ENCODE data around the gene TSKU.
A peak's percentile ranks its signal among the peaks of the same experiment; 100 is the strongest.

Gene TSKU

DNA sequence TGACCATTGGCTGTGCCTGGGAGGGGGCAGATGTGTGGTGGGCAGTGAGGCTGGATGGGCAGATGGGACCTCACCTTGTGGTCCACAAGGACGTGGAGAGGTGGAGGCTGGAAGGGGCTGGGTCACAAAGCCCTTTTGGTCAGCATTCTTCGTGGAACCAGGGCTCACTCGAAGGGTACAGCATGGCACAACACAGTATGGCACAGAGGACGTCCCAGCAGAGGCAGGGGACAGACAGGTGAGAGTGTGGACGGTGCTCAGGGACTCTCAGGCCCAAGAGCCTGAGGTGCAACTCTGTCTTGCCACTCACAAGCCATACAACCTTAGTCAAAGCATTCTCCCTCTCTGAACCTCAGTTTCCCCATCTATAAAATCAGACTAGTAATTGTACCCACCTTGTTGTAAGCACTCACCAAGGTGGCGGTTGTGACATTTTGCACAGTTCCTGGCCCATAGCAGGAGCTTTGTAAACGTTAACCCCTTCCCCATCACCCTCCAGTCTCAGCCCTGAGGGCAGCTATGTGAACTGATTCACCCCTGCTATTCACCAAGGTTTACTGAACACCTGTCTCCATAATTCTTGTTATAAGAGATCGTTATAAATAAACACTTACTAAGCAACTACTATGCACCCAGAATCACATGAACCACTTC, 11.6 kb upstream of the TSKU start:
- no peak for DNase-seq

DNA sequence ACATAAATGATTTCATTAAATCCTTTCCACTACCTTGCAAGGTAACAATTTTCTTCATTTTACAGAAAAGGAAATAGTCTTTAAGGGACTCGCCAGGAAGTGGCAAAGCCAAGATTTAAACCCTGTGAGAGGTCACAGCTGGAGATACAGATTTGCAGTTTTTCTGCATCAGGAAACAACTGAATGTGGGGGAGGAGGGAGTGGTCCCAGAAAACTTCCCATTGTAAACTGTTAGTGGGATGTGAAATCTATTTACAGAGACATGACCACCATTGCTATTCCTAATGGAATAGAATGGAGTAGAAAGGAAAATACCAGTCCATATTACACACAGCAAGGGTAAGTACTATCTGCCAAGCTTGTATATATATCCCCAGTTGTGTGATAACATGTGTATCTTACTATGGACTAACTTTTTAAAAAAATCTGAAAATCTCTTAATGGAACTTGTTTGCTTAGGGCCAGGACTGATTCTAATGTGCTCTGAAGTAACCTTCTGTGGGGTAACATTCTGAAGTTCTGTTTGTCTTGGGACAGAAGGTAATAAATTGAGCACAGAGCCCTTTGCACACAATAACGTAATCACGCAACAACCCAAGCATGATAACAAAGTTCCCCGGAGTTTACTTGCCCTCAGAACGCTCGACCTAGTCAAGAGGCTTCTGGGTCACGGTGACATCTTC, 10.9 kb upstream of the TSKU start:
- no peak for DNase-seq

DNA sequence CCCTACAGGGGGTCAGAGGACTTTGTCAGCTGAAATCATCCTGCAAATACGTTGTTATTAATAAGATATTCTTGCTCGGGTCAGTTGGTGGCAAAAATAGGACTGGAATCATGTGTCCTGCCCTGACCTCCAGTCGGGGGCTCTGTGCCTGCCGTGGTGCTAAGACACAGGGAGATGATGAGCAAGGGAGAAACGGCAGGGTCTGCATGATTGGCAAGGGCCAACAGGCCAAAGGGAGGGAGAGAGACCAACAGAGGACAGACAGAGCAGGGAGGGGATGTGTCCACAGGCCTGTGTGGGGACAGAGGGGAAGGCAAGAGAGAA, 10.4 kb upstream of the TSKU start:
- no peak for DNase-seq

DNA sequence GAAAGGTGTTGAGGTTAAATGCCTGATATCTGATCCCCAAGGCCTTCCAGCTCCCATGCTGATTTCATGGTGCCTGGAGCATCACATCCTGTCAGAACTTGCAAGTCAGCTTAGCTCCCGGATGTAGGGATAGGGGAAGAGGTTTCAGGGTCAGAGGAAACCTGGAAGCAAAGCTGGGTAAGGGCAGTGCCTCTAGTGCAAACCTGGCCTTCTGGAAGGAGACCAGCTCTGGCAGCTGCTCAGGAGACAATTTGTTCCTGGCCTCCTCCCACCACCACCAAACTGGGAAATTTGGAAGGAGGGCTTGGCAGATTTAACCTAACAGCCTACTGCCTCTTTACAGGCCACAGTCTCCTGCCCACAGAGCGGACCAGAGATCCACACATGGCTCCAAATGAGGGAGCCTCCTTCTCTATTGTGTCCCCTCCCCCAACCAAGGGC, 9.2 kb upstream of the TSKU start:
- no peak for DNase-seq

DNA sequence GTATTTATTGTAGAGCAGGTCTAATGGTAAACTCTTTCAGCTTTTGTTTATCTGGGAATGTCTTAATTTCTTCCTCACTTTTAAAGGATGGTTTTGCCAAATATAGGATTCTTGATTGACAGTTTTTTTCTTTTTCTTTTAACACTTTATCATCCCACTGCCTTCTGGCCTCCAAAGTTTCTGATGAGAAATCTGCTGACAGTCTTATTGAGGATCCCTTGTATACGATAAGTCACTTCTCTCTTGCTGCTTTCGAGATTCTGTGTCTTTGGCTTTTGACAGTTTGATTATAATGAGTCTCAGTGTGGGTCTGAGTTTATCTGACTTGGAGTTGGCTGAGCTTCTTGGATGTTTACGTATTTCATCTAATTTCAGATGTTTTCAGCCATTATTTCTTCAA, 6.7 kb upstream of the TSKU start:
- DNase-seq: no peak

DNA sequence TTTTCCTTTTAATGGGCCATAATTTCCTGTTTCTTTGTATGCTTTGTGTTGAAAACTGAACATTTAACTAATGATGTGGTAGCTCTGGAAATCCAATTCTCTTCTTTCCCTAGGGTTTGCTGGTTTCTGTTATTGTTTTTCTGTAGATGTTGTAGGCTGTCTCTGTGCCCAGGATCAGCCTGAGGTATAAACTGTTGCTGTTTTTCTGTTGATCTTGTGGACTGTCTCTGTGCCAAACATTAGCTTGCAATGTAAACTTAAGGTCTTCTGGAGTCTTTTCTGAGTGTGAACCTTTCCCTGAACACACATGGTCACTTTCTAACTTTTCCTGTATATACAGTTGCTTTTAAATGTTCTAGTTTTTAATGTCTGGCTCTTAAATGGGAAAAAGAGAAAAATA, 5.9 kb upstream of the TSKU start:
- no peak for DNase-seq

DNA sequence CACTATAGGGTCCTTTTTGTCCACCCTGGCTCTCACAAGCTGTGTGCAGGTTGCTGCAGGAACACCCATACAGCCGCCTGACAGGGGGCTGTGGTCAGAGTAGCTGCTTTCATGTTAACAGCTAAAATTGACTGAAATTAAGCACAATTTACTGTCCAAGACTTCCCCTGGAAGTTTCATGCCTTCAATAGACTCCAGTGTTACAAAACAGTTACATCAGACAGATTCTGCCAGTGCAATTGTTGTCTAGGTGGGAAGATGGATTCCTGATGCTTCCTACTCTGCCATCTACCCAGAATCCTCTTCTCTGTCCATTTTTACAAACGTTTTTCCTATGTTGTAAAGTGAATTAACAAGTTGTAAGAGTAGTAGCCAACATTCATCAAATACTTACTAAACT, 5.3 kb upstream of the TSKU start:
- DNase-seq: no peak

DNA sequence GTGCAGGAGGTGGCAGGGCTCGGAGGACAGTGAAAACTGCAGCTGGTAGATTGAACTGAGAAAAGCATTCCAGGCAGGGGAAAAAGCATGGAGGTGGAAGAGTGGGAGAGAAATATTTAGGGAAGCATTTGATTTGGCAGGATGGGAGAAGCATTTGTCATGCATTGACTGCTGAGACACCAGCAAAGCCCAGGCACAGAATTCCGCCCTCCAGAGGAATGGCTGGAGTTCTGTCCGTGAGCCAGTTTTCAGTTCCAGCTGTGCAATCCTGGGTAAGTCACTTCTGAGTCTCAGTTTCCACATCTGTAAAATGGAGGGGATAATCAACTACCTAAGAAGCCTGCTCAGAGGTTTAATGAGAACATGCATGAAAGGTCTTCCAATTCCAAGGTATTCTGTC, 4.3 kb upstream of the TSKU start:
- DNase-seq: no peak

DNA sequence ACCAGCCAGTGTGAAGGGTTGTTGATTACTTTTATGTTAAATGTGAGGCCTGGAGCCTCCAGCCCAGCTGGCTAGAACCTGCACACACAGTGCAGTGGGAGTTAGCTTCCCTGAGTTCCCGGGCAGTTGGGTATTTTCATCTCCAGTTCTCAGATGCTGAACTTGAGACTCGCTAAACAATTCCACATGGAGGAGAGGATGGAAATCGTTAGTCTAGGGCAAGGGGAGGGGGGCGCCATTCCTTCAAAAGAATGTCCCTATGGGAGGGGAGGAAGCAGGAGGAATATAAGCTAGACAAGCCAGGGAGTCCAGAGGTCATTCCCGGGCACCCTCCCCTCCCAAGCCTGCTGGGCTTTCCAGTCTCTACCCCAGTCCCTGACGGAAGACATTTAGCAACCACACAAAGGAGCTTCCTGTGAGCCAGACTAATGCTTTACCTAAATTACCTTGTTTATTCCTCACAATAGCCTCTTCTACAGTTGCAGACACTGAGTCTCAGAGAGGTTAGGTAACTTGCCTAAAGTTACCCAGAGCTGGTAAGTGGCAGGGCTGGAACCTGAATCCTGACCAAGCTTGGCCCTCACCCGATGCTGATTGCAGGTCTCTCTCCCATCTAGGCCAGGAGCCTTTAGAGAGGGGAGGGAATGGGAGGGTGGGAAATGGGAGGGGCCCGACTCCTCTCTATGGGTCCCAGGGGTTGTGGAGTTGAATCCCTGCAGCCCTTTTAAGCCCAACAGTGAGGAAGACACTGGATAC, 1.9 kb upstream of the TSKU start:
- no peak for DNase-seq

DNA sequence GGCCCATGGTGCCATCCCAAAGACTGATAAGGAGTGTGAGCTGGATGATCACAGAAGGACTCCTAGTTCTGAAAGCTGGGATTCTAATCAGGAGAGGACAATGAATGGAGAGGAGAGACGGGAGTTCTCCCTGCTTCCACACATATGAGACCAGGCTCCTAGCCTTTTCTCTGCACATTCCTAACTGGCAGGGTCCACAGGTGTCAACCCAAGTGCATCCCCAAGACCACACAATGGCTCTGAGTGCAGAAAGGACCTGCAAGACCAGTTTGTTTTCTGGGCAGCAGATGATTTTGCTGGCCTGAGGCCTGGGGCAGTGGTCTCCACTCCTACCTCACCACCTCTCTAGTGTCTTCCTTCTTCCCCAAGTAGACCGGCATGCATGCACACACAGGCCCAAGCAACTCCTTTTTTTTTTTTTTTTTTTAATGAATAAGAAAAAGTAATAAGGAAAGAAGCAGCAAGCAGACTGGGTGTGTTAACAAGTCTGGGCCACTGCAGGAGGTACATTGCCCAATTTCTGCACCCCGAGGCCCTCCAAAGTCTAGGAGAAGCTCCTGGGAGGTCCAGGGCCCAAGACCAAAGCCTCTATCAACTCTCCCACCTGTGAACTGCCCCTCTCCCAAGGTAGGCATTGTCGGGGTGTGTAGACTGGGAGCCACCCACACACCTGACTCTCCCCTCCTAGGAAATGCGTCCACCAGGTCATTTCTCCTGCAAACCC, 1.2 kb upstream of the TSKU start:
- no peak for DNase-seq

DNA sequence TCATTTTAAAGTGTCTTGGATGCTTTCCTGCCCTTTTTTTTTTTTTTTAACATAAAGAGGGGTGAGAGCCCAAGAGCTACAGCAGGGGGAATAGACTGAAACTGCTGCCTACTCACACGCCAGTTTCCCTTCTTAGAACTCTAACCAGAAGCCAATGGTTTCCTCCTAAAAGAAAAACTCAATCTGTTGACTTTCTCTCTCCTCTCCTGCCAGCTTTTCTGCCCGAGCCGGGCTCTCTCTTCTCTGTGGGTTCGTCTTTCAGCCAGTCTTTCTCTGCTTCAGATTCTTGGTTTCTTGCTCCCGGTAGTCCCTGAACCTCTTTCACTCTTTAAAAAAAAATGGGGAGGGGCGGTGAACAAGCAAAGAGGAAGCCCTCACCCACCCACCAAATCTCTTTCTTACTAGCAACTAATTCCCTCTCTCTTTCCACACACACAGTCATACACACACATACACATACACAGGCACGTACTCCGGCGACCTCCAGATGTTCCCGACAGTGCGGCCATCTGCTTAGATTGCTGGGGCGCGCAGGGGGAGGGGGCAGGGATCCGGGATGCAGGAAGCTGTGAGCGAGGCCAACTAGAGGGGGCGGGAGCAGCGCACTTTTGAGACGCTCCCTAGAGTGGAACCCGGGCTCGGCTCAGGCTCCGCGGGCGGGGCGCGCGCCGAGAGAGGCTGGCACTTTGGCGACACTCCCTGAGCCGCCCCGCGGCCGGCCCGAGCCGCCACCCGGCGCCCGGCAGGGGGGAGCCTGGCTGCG, 444 bp upstream of the TSKU start:
- no peak for DNase-seq

DNA sequence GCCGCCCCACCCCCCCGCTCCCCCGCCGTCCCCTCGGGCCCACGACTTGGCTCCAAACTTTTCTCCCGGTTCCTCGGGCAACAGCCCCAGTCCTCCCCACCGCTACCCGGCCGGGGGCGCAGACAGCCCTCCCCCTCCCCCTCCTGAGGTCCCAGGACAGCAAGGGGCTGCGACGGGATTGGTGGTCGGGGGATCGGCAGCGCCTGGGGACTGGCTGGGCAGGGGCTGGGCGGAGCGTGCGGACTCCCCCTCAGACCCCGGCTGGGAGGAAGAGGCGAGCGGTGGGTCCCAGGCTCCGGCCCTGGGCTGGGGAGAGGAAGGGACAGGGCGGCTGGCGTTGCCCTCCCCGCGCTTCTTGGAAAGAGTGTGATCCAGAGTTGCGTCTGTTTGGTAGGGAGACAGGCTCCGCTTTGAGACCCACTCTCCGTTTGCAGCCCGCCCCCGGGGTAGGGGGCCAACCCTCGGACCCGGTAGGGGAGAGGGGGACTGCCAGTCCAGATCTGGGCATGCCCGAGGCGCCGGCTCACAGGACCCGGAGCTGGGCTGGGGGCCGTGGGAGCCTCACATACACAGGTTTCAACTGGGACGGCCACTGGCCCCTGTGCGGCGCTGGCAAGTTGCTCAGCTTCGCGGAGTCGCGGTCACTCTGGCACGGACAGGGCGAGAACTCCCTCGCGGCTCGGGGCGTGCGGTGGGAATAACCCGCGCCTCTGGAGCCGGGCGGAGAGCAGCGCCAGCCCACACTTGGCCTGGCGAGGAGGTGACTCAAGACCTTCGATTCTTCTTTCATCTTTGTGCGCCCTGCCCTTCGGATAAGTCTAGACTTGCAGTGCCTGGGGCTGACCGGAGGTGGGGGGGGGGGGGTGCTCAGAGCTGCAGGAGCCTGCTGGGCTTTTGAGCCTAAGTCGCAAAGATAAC, 999 bp downstream of the TSKU start:
- no peak for DNase-seq

DNA sequence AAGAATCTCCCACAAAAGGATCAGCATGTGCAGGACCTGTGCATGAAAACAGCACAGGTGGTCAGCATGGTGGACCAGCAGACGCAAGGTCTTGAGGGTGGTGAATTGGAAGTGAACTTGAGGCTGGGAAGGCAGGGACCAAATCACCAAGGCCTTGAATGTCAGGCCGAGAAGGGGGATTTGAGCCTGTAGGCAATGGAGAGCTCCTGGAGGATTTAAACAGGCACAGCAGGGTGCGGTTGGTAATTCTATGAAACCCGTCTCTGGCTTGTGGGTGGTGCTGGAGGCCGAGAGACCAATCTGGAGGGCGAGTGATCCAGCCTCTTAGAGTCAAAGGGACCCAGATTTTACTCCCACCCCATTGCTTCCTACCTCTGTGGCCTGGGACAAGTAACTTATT, 2.4 kb downstream of the TSKU start:
- no peak for DNase-seq

DNA sequence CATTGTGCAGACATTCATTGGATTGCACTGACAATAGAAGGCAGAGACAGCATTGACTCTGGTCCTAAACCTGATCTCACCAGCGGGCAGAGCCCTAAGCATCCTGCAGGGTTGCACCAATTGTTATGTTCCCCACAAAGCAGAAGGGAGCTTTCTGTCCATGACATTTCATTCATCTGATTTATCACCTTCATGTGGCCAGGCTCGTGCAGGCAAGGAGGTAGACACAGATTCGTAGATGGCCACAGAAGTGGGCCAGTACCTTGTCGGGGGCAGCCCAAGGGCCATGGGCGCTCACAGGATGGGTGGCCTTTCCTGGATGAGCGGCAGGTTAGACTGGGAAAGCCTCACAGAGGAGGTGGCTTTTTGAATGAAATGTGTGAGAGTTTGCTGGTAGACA, 2.9 kb downstream of the TSKU start:
- DNase-seq: no peak

DNA sequence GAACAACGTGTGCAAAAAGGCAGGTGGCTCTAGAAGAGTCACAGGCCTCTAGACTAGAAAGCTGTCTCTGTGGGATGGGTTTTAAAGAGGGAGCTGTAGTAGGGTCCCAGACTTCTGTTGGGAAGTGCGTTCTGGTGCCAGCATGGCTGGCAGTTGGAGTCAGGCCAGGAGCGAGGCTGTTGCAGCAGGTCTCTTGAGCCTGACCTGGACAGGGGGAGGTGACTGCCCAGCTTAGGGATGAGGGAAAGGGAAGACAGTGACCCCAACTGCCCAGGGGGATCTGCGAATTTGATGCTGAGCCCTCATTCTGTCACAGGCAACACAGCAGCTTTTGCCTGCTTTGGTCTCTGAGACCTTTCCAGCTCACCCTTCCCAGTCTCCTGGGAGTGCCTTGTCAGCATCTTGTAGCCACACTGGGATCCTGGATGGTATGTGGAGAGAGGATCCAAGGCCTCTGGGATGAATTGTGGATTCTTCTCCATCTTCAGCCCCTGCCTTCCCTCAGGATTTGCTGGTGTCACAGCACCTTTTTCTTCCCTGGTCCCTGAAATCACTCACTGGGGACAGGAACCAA, 3.4 kb downstream of the TSKU start:
- DNase-seq: no peak

DNA sequence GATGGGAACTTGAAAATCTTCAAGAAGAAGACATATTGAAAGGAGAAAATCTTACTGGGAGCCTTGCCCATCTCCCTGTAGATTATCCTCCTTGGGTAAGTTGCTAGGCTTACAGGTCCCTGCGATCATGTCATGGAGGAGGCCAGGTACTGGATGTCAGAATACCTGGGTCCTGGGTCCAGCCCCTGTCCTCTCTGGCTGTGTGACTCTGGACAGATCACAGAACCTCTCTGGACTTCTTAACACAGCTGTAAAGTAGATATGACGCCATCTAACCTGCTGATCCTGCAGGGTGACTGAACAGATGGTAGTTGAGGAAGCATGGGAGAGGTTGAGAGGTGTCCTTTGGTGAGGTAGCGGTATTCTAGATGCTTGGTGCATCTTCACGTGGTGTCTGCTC, 4.1 kb downstream of the TSKU start:
- DNase-seq: no peak

DNA sequence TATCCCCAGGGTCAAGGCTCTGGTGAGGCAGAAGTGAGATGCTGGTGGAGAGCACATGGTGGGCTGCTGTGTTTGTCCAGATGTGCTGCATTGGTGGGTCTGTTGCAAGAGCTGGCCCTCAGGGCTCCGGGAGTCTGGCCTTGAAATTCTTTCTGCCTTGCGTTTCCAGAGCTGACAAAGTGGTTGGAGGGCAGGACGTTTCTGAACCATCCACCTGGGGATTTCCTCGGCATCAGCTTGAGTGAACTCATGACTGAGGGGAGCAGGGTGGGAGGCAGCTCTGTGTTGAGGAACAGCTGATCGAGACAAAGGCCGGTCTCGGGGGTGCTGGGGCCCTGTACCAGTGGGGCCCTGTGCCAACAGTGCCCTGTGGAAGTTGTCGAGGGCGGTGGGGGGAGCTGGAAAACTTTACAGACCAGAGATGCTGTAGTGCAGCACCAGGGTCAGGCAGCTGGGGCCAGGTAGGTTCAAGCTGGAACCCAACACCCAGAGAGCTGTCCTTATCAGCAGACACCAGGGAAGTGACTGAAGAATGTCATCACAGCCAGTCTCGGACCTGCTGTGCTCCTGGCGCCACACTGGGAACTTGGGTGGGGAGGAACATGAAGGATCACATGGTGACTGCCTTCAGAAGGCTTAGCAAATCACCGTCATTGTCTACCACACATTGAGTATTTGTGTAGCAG, 4.9 kb downstream of the TSKU start:
- DNase-seq: peak; percentile 50

DNA sequence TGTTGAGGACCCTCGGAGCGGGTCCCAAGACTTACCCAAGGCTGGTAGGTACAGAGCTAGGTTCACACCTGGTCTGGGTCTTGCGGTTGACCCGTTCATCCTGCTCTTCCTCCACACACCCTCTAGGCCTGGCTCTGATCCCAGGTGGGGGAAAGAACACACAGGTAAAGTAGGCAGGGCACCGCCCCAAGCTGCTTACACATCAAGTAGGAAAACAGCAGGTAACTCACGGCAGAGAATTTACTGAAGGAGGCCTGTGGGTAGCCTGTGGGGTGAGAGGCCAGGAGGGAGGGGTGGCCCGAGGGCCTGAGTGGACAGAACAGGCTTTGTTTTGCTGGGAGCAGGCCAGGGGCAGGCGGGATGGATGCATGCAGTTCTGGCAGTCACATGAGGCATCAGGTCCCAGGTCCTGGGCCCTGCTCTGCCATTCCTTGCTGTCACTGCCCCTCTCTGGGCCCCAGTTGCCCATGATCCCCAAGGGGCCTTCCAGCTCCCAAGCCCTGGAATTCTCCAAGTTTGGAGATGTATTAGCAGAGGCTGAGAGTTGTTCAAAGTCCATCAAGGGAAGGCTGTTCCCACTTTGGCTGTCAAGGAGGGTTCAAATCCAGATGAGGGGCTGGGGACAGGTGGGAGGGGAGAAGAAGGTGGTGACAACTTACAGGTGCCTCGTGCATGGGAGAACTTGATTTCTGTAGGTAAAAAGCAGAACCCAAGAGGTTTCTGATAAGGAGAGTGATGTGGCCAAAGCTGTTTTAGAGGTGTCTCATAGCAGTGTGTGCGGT, 5.7 kb downstream of the TSKU start:
- DNase-seq: peak; percentile 56

DNA sequence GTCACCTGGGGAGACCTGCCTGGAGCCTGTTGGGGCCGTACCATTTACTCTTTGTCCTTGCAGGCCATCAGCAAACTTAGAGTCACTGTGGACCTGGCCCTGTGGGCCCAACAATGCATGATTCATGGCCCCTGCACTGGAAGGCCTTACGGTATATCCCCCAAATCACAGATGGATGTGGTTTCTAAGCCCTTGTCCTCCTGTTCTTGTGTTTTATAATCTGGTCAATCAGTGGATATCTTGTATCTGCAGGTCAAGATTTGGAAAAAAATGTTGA, 6.2 kb downstream of the TSKU start:
- DNase-seq: no peak

DNA sequence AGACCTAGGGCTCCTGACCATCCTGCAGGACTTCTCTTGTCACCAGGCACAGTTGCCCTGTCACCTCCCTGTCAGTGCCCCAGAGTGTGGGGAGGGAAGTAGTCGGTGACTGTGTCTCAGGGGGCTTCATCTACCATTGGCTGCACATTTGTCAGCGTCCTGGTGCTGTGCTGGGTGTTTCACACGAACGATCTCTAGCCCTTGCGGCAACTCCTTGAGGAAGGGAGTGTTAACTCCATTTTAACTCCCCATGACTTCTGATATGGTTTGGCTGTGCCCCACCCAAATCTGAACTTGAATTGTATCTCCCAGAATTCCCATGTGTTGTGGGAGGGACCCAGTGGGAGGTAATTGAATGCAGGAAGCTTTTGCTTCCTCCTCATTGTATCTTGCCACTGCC, 7.1 kb downstream of the TSKU start:
- no peak for DNase-seq

Data from activated effector memory CD4-positive, alpha-beta T cell treated with anti-CD3 and anti-CD28 coated beads, Interleukin-2, amount 50 U/mL, for 16 hours (primary cell).